GM12878 (cell line): ENCODE measurements around the gene CPLX1. TPM values are rescaled to one million over a fixed set of nuclear protein-coding genes. Genes with fewer than 3 reads are reported as not detected.

Source experiments
- ATAC-seq: fragments of 200-7000 bp; cut with Tn5 transposase; 3 replicates; pipeline ENCODE4 v1.9.1; 2020; ENCODE audit warnings: mild to moderate bottlenecking, moderate library complexity
- BruUV-seq: library from RNA; stranded (reverse); fragments of 400-500 nt; replicated peaks from 2 replicates; lab custom pipeline; 2021; lab: Mats Ljungman, UMichigan
- CTCF ChIA-PET: fragments of 300-600 bp; sonication (Branson Sonifier 250); formaldehyde crosslinking; extraction: SDS; loops from one replicate; lab custom pipeline; 2021; ENCODE audit warnings: inconsistent platforms; lab: Yijun Ruan, JAX
- POLR2A ChIA-PET: fragments of 350-600 bp; formaldehyde crosslinking; extraction: SDS; loops from one replicate; lab custom pipeline; 2021; ENCODE audit warnings: inconsistent platforms; lab: Charles Lee
- RAD21 ChIA-PET: fragments of 300-600 bp; sonication (Branson Sonifier 250); formaldehyde crosslinking; loops from one replicate; lab custom pipeline; 2023; ENCODE audit warnings: antibody characterized with exemption; ENCODE audit not compliant: unreplicated experiment; lab: Charles Lee
- SMC1A ChIA-PET: fragments of 300-600 bp; sonication (Branson Sonifier 250); formaldehyde crosslinking; loops from one replicate; lab custom pipeline; 2023; ENCODE audit not compliant: unreplicated experiment, uncharacterized antibody; lab: Charles Lee
- DNase-seq: peaks from one replicate; pipeline ENCODE4 v3.0.0-alpha.2; 2011; ENCODE audit warnings: low read depth, low spot score
- FAIRE-seq: peaks from 3 replicates; lab custom pipeline; 2011; peaks lifted over from hg19 to GRCh38; lab: Jason Lieb, UNC
- H2AFZ ChIP-seq: 2 replicates; pipeline ENCODE4 v1.6.0; 2011; ENCODE audit warnings: low read depth, low read length, control low read depth; ENCODE audit not compliant: control insufficient read depth
- H3K27ac ChIP-seq: 2 replicates; pipeline ENCODE4 v1.5.1; 2011; ENCODE audit warnings: control low read depth; ENCODE audit not compliant: control insufficient read depth, insufficient read depth
- H3K27me3 ChIP-seq, 2 experiments: replicated peaks in 1 of 2; 2 replicates each; pipeline versions ENCODE4 v1.6.0 to v1.6.1; 2011; ENCODE audit warnings: low read length in 1 of 2; ENCODE audit not compliant: control insufficient read depth in 2 of 2, insufficient read depth in 2 of 2
- H3K36me3 ChIP-seq, 2 experiments: 2 replicates each; pipeline ENCODE4 v1.5.1; 2011; ENCODE audit warnings: low read length in 1 of 2; ENCODE audit not compliant: control insufficient read depth in 2 of 2, insufficient read depth in 2 of 2
- H3K4me1 ChIP-seq: 2 replicates; pipeline ENCODE4 v1.6.1; 2011; ENCODE audit warnings: mild to moderate bottlenecking, low read length, moderate library complexity, mixed read lengths; ENCODE audit not compliant: control insufficient read depth, insufficient read depth
- H3K4me2 ChIP-seq: 2 replicates; pipeline ENCODE4 v1.6.0; 2011; ENCODE audit warnings: control low read depth; ENCODE audit not compliant: control insufficient read depth, insufficient read depth
- H3K4me3 ChIP-seq: fragments of 200-600 bp; sonication (generic); 2 replicates; pipeline ENCODE4 v1.5.1; 2016
- H3K79me2 ChIP-seq: 2 replicates; pipeline ENCODE4 v1.6.0; 2011; ENCODE audit warnings: low read length; ENCODE audit not compliant: control insufficient read depth, insufficient read depth
- H3K9ac ChIP-seq: 2 replicates; pipeline ENCODE4 v1.8.0; 2011; ENCODE audit warnings: low read length, control low read depth, mixed read lengths; ENCODE audit not compliant: control insufficient read depth, insufficient read depth
- H3K9me3 ChIP-seq: replicated peaks from 3 replicates; pipeline ENCODE4 v1.5.1; 2011; ENCODE audit warnings: mild to moderate bottlenecking, low read length; ENCODE audit not compliant: control insufficient read depth, insufficient read depth
- H4K20me1 ChIP-seq: 2 replicates; pipeline ENCODE4 v1.6.0; 2011; ENCODE audit not compliant: control insufficient read depth, insufficient read depth
- CHD4 ChIP-seq: fragments of 200-600 bp; sonication (generic); IDR thresholded peaks from 2 replicates; pipeline ENCODE4 v1.6.1; 2016; ENCODE audit warnings: mild to moderate bottlenecking
- EED ChIP-seq: sonication (generic); IDR thresholded peaks from 2 replicates; pipeline ENCODE4 v1.6.1; 2016; ENCODE audit warnings: antibody characterized with exemption, low read depth
- HDAC6 ChIP-seq: fragments of 200-600 bp; sonication (generic); IDR thresholded peaks from one replicate; pipeline ENCODE4 v1.8.0; 2017; ENCODE audit warnings: antibody characterized with exemption; ENCODE audit not compliant: unreplicated experiment
- IKZF1 ChIP-seq: fragments of 450-650 bp; conservative IDR thresholded peaks from 2 replicates; pipeline ENCODE4 v1.6.1; 2017; ENCODE audit warnings: antibody characterized with exemption, mild to moderate bottlenecking
- IRF4 ChIP-seq: IDR thresholded peaks from 2 replicates; pipeline ENCODE4 v1.6.1; 2011; ENCODE audit warnings: low read depth, low read length
- KLF5 ChIP-seq: fragments of 450-650 bp; IDR thresholded peaks from 2 replicates; pipeline ENCODE4 v1.6.1; 2014; ENCODE audit warnings: mild to moderate bottlenecking; ENCODE audit not compliant: partially characterized antibody
- NR2C1 ChIP-seq: fragments of 450-650 bp; IDR thresholded peaks from 2 replicates; pipeline ENCODE4 v1.6.1; 2017; ENCODE audit warnings: antibody characterized with exemption, mild to moderate bottlenecking, moderate library complexity
- PML ChIP-seq: IDR thresholded peaks from 2 replicates; pipeline ENCODE4 v1.6.1; 2012; ENCODE audit warnings: low read length, inconsistent platforms
- RELA ChIP-seq: fragments of 450-650 bp; IDR thresholded peaks from 2 replicates; pipeline ENCODE4 v1.8.0; 2014; ENCODE audit warnings: borderline replicate concordance; ENCODE audit not compliant: partially characterized antibody
- TCF7 ChIP-seq: IDR thresholded peaks from 2 replicates; pipeline ENCODE4 v1.6.1; 2014; ENCODE audit warnings: antibody characterized with exemption, borderline replicate concordance
- ZBED1 ChIP-seq: IDR thresholded peaks from 2 replicates; pipeline ENCODE4 v1.6.1; 2016; ENCODE audit warnings: borderline replicate concordance
- ZNF384 ChIP-seq: IDR thresholded peaks from 2 replicates; pipeline ENCODE4 v1.6.1; 2012; ENCODE audit warnings: low read depth, mild to moderate bottlenecking, low read length, improper control_type of control experiment, borderline replicate concordance
- WGBS: methylation state at CpG from one replicate; pipeline ENCODE4 v1.1.6; 2016; ENCODE audit warnings: low lambda C conversion rate; ENCODE audit not compliant: insufficient replicate concordance, insufficient coverage; ENCODE audit errors: missing lambda C conversion rate; 5-methylcytosine and 5-hydroxymethylcytosine counted together
- in situ Hi-C: fragments of 300-500 bp; cut with MboI; formaldehyde crosslinking; loops from 9 replicates; pipeline ENCODE4 v1.14.3; 2018; ENCODE audit warnings: mixed read lengths
- intact Hi-C: fragments of 100-400 bp; cut with micrococcal nuclease; formaldehyde crosslinking; loops from one replicate; pipeline ENCODE4 v1.14.2; 2022; ENCODE audit not compliant: unreplicated experiment
- polyA plus RNA-seq, 11 experiments: library from polyadenylated mRNA; depleted of rRNA in 4 of 11; unstranded in 6 of 11; stranded (reverse) in 5 of 11; fragments of >200 nt; fragmentation: Nextera tagmentation in 4 of 11; fragmentation: Illumina TruSeq in 1 of 11; extraction: Ambion mirVana in 4 of 11; extraction: Trizol in 1 of 11; gene quantifications; 1 replicate in 1 of 11; 2 replicates in 10 of 11; pipeline versions ENCODE4 v1.2.1 to v1.2.3, GENCODE V29; 2011 to 2016; ENCODE audit warnings: inconsistent platforms in 2 of 11, missing spikeins in 2 of 11, low read depth in 1 of 11
- total RNA-seq, 4 experiments: library from RNA; depleted of rRNA in 3 of 4; stranded (reverse); fragments of >200 nt in 3 of 4; fragmentation: Illumina TruSeq in 1 of 4; extraction: Trizol in 1 of 4; gene quantifications; 2 replicates each; pipeline versions ENCODE4 v1.2.1 to v1.2.3, GENCODE V29; 2013 to 2021

Gene CPLX1
- total and polyA plus RNA-seq, 10 of the 15 experiments (the other 5 are each of a cell fraction or from before 2014, with no cell fraction given): 0.04 to 1.2 (median 0.13) TPM; not detected in 5

DNA sequence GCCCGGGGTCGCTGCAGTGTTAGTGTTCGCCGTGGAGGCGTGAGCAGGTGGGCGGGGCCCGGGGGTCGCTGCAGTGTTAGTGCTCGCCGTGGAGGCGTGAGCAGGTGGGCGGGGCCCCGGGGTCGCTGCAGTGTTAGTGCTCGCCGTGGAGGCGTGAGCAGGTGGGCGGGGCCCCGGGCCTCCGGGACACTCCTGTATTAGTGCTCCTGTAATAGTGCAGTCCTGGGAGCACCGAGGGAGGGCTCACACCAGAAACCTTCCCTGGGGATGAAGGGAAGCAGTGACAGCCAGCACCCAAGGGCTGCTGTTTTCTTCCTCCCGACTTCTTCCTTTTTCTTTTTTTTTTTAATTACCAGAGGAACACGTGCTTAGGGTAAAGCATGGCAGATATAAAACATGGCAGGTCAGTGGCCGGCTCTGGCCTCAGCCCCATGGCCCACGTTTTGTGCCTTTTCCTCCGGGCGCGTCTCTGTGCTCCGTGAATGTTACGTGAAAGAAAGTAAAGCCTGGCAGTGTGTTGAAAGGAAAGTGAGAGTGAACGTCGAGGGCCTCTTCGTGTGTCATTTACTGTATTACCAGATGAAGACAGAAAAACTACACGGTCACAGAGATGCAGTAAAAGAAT lies 78.3 kb downstream of the CPLX1 start:
- Histone ChIP-seq H3K27ac (no peak overlapping the region), H4K20me1 (no peaks in the 10 kb centered on the region), H3K9me3 (no peaks in the 10 kb centered on the region), H3K4me2 (no peak overlapping the region), H3K36me3 (peaks cover 10% of the 10 kb centered on the region in 2 experiments; a peak in 3 of 4 replicates), H3K4me1 (no peaks in the 10 kb centered on the region), H3K27me3 (no peaks in the 10 kb centered on the region), H2AFZ (no peak overlapping the region), H3K4me3 (no peak overlapping the region), H3K79me2 (no peaks in the 10 kb centered on the region), H3K9ac (no peak overlapping the region)
- intact Hi-C loops: no loop called here
- DNase-seq (no peak), FAIRE-seq (no peak), ATAC-seq (no peak)
- 91% methylated on average over 20 of the region's 34 CpGs for whole genome bisulfite sequencing
- ChIA-PET POLR2A (no interaction called here), CTCF (no interaction called here), SMC1A (no interaction called here), RAD21 (no interaction called here)
- TF ChIP-seq NR2C1: no peak
- no peak for TF ChIP-seq ZNF384
- TF ChIP-seq IRF4: no peak
- no peak for TF ChIP-seq CHD4
- TF ChIP-seq PML: no peak
- no peak for TF ChIP-seq HDAC6
- no peak for TF ChIP-seq IKZF1
- TF ChIP-seq KLF5: no peak
- no peak for TF ChIP-seq RELA
- TF ChIP-seq ZBED1: no peak
- no peak for TF ChIP-seq TCF7
- no peak for TF ChIP-seq EED
- in situ Hi-C loops: no loop called here
- BruUV-seq: no TSS peak
